Stimulated activated CD8-positive, alpha-beta memory T cell treated with anti-CD3 and anti-CD28 coated beads, Interleukin-2, amount 100 ng/mL, for 48 hours (primary cell): ENCODE measurements around the gene CDK5.

Experiments
- DNase-seq, 2 donors: peaks; one replicate each; pipeline ENCODE4 v3.0.0-alpha.2; 2020; ENCODE audit warnings: low read depth in 2 of 2

The CDK5 gene

GRCh38 chr7:151073990-151074389 lies 16.3 kb upstream of the CDK5 start:
- no peak for DNase-seq

- no peak for DNase-seq
Observed at GRCh38 chr7:151071032-151071866, 13.6 kb upstream of the CDK5 start.

GRCh38 chr7:151070574-151070960 lies 12.9 kb upstream of the CDK5 start:
- DNase-seq, result no peak

- DNase-seq, result no peak
Observed at GRCh38 chr7:151069841-151070573, 12.3 kb upstream of the CDK5 start.

GRCh38 chr7:151068069-151068773 lies 10.5 kb upstream of the CDK5 start:
- DNase-seq, result no peak

- DNase-seq, result no peak
Observed at GRCh38 chr7:151066273-151066974, 8.7 kb upstream of the CDK5 start.

- DNase-seq, result no peak
Observed at GRCh38 chr7:151065516-151065915, 7.8 kb upstream of the CDK5 start.

GRCh38 chr7:151064993-151065392 lies 7.3 kb upstream of the CDK5 start:
- no peak for DNase-seq

GRCh38 chr7:151064454-151064853 lies 6.8 kb upstream of the CDK5 start:
- DNase-seq, result no peak

GRCh38 chr7:151063212-151063561 lies 5.5 kb upstream of the CDK5 start:
- no peak for DNase-seq

GRCh38 chr7:151062399-151063211 lies 4.9 kb upstream of the CDK5 start:
- no peak for DNase-seq

- no peak for DNase-seq
Observed at GRCh38 chr7:151062111-151062398, 4.4 kb upstream of the CDK5 start.

GRCh38 chr7:151061213-151062110 lies 3.8 kb upstream of the CDK5 start:
- no peak for DNase-seq

- DNase-seq, result no peak
Observed at GRCh38 chr7:151060416-151061212, 2.9 kb upstream of the CDK5 start.

GRCh38 chr7:151060113-151060415 lies 2.4 kb upstream of the CDK5 start:
- DNase-seq, result no peak

GRCh38 chr7:151059367-151060112 lies 1.8 kb upstream of the CDK5 start, which contains the start of gene SLC4A2:
Gene SLC4A2 (plus strand): TSS chr7:151059589. CDS start chr7:151061988, 2,399 bp downstream.
- peak; percentile 55 to 69 for DNase-seq

GRCh38 chr7:151058781-151059366 lies 1.2 kb upstream of the CDK5 start:
- no peak for DNase-seq

GRCh38 chr7:151057989-151058780 lies 488 bp upstream of the CDK5 start:
- peak; percentile 93 to 96 for DNase-seq
